ENCODE data around the gene NT5E.
"Not testable (repeated sequence)": the region's sequence is repeated elsewhere in the genome, so short reads cannot be mapped to it uniquely, and the experiment has no call there.

The NT5E gene

DNA sequence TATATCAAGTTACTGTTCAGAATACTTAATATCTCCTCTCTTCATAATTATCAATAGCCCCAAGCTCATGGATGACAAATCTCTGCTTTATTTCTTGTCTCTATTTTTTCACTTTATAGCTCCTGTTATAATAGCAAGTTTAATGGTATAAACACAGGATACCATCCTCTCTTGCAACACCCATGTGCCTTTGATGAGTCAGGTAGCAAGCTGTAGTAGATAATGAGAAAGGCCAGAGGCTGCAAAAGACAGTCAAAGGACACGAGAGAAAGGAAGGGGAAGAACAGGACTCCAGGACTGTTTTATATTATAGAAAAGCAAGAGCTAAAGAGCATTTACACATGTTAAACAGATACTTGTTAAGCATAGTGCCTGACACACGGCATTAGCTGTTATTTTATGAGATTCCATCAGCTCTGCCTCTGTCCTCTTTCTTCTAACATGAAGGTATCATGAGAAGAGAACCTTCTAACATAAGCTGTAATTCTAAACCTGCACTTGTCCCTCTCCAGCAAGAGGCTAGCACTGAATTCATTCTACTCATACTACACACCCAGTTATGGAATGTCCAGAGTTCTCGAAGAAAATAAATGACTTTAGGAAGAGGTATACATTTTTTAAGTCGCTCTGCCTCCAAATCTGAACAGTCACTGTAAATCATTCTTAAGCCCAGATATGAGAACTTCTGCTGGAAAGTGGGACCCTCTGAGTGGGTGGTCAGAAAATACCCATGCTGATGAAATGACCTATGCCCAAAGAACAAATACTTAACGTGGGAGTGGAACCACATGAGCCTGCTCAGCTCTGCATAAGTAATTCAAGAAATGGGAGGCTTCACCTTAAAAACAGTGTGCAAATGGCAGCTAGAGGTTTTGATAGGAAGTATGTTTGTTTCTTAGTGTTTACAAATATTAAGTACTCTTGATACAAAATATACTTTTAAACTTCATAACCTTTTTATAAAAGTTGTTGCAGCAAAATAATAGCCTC lies 45.0 kb downstream of the NT5E start:
- DNase-seq: no peak

- no peak for DNase-seq
These were observed 46.2 kb downstream of the NT5E start for GRCh38 chr6:85496009-85496579.

DNA sequence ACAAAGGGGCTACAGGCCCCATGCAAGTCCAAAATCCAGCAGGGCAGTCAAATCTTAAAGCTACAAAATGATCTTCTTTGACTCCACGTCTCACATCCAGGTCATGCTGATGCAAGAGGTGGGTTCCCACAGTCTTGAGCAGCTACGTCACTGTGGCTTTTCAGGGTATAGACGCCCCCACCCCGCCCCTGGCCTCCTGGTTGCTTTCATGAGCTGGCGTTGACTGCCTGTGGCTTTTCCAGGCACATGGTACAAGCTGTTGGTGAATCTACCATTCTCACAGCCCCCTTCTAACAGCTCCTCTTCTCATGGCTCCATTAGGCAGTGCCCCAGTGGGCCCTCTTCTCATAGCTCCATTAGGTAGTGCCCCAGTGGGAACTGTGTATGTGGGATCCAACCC lies 47.0 kb downstream of the NT5E start:
- DNase-seq: no peak

GRCh38 chr6:85498596-85499258 lies 48.8 kb downstream of the NT5E start:
- DNase-seq: no peak

GRCh38 chr6:85506441-85507093 lies 56.7 kb downstream of the NT5E start:
- DNase-seq: no peak

- no peak for DNase-seq
These were observed 66.3 kb downstream of the NT5E start for GRCh38 chr6:85516168-85516567.

- DNase-seq: not testable (repeated sequence)
These were observed 74.4 kb downstream of the NT5E start for GRCh38 chr6:85524281-85524680.

DNA sequence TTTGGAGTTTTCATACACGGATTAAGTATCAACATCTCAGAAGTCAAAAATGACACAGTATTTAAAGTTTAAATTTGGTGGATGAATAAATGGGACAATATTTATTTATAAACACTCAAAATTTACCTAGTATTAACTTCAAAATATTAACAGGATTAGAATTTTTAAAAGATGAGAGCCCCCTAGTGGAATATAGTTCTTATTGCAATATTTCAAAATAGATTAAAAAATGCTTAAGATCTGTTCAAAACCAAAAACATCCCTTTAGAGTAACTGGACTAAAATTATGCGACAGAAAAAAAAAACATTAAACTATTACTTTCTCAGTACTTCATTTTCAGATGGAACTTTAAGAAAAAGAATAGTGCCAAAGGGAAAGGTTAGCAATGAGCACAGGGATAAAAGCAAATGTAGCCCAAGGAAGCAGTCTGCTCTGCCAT lies 87.2 kb downstream of the NT5E start:
- DNase-seq: peak in 1 of 2 experiments; percentile 1

- no peak for DNase-seq
These were observed 94.9 kb downstream of the NT5E start for GRCh38 chr6:85544776-85545175.

Measured in NCI-H1930 (cell line).